DND-41 (cell line): Measurements from ENCODE around the gene NUTM2A.
"Not testable (repeated sequence)": the region's sequence is repeated elsewhere in the genome, so short reads cannot be mapped to it uniquely, and the experiment has no call there.

Source experiments
- EZH2 ChIP-seq: IDR thresholded peaks from 3 replicates; pipeline ENCODE4 v1.6.1; 2012; ENCODE audit warnings: borderline replicate concordance, low read depth, mild to moderate bottlenecking, moderate library complexity, low read length, inconsistent platforms; ENCODE audit not compliant: severe bottlenecking
- TF ChIP-seq, protein P1 (sequence below): IDR thresholded peaks from 2 replicates; pipeline ENCODE4 v1.5.1; 2012; ENCODE audit warnings: borderline replicate concordance, low read length, moderate library complexity, mild to moderate bottlenecking; ENCODE audit not compliant: poor library complexity, severe bottlenecking; ENCODE audit errors: extremely low read depth

DNA sequence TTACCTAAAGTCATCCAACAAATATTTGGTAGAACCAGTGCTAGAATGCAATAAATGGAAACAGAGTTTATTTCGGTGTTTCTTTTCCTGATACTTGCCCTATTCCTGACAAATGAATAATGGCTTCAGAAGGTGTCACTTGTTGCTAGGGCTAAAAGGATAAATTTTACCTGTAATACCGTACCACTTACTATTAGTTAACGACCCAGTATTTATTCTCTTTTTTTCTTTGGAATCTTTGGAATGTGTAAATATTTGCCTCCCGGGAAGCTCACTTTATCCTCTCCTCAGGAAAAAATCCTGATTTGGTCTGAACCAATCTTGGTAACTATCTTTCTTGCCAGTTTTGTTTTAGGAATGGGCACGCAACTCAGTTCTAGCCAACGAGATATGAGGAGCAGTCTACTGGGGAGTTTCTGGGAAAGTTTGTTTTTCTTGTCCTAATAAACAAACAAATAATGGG, 14.1 kb downstream of the NUTM2A start:
- TF ChIP-seq, protein P1, sequence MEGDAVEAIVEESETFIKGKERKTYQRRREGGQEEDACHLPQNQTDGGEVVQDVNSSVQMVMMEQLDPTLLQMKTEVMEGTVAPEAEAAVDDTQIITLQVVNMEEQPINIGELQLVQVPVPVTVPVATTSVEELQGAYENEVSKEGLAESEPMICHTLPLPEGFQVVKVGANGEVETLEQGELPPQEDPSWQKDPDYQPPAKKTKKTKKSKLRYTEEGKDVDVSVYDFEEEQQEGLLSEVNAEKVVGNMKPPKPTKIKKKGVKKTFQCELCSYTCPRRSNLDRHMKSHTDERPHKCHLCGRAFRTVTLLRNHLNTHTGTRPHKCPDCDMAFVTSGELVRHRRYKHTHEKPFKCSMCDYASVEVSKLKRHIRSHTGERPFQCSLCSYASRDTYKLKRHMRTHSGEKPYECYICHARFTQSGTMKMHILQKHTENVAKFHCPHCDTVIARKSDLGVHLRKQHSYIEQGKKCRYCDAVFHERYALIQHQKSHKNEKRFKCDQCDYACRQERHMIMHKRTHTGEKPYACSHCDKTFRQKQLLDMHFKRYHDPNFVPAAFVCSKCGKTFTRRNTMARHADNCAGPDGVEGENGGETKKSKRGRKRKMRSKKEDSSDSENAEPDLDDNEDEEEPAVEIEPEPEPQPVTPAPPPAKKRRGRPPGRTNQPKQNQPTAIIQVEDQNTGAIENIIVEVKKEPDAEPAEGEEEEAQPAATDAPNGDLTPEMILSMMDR, result not testable (repeated sequence)
- TF ChIP-seq EZH2, result not testable (repeated sequence)
